ENCODE data around the gene PDE5A. TPM values are rescaled to one million over a fixed set of nuclear protein-coding genes. Genes with fewer than 3 reads are reported as not detected.

PDE5A gene
- total and polyA plus RNA-seq, 10 of the 15 experiments (the other 5 are each of a cell fraction or from before 2014, with no cell fraction given), result under 0.01 to 3.9 (median 0.26) TPM; not detected in 1

GRCh38 chr4:119657111-119657611, 28.6 kb upstream of the PDE5A start (continued):
- TF ChIP-seq ZNF687 (IDR thresholded peaks at IDR 0.05) (no peak), HSF1 (IDR thresholded peaks at IDR 0.05; ENCODE audit: low read depth, low read length) (no peak)

- H3K36me3 ChIP-seq (ENCODE audit: control insufficient read depth in 2 of 2, insufficient read depth in 2 of 2, low read length in 1 of 2), result no peaks in the 10 kb centered on the region
- no peak overlapping the region for H3K27ac ChIP-seq (ENCODE audit: control insufficient read depth, insufficient read depth)
- ChIA-PET POLR2A (no interaction called here), RAD21 (ENCODE audit: unreplicated experiment) (no interaction called here), SMC1A (ENCODE audit: uncharacterized antibody, unreplicated experiment) (interaction anchor here (0.8 kb wide), 1 partner anchor 24 kb away, joined by 3 read pairs; no protein-coding TSS in a partner anchor), CTCF (interaction anchor here (1.2 to 1.8 kb wide), 2 partner anchors 28 to 320 kb away, joined by 3 to 7 read pairs; partner anchors contain the start of gene PDE5A)
- FAIRE-seq, result no peak
- no peak overlapping the region for H2AFZ ChIP-seq (ENCODE audit: control insufficient read depth, low read depth, low read length)
- no TSS peak for BruUV-seq (replicated peaks)
- H3K79me2 ChIP-seq (ENCODE audit: control insufficient read depth, insufficient read depth, low read length), result no peaks in the 10 kb centered on the region
- H4K20me1 ChIP-seq (ENCODE audit: control insufficient read depth, insufficient read depth), result no peaks in the 10 kb centered on the region
- in situ Hi-C loops (cut with MboI) (no loop called here), intact Hi-C loops (cut with micrococcal nuclease; ENCODE audit: unreplicated experiment) (no loop called here)
- H3K27me3 ChIP-seq (replicated peaks in 1 of 2; ENCODE audit: control insufficient read depth in 2 of 2, insufficient read depth in 2 of 2, low read length in 1 of 2), result no peaks in the 10 kb centered on the region
- no peak overlapping the region for H3K9ac ChIP-seq (ENCODE audit: control insufficient read depth, insufficient read depth, low read length)
- no peak for ATAC-seq
- TF ChIP-seq CUX1 (IDR thresholded peaks at IDR 0.05; ENCODE audit: insufficient replicate concordance, low read depth, low read length) (no peak), BACH1 (IDR thresholded peaks at IDR 0.05; ENCODE audit: borderline replicate concordance) (no peak)
- H3K4me1 ChIP-seq (ENCODE audit: control insufficient read depth, insufficient read depth, low read length), result no peaks in the 10 kb centered on the region
- no peaks in the 10 kb centered on the region for H3K9me3 ChIP-seq (replicated peaks; ENCODE audit: control insufficient read depth, insufficient read depth, low read length)
- DNase-seq (ENCODE audit: low read depth, low spot score), result no peak
- H3K4me3 ChIP-seq, result no peak overlapping the region
- H3K4me2 ChIP-seq (ENCODE audit: control insufficient read depth, insufficient read depth), result no peak overlapping the region
Observed at GRCh38 chr4:119656342-119656741, 27.7 kb upstream of the PDE5A start.

All from GM12878 (cell line).